HG03139 (cell line): Measurements from ENCODE around the gene YDJC.
"Not testable (repeated sequence)": the region's sequence is repeated elsewhere in the genome, so short reads cannot be mapped to it uniquely, and the experiment has no call there.

ENCODE experiments used
- ATAC-seq: cut with Tn5 transposase; IDR thresholded peaks from one replicate; pipeline ENCODE4 v1.9.1; 2021; ENCODE audit not compliant: unreplicated experiment

YDJC gene

GRCh38 chr22:21632931-21633330 is 3.1 kb upstream of the YDJC start:
- ATAC-seq = no peak

DNA sequence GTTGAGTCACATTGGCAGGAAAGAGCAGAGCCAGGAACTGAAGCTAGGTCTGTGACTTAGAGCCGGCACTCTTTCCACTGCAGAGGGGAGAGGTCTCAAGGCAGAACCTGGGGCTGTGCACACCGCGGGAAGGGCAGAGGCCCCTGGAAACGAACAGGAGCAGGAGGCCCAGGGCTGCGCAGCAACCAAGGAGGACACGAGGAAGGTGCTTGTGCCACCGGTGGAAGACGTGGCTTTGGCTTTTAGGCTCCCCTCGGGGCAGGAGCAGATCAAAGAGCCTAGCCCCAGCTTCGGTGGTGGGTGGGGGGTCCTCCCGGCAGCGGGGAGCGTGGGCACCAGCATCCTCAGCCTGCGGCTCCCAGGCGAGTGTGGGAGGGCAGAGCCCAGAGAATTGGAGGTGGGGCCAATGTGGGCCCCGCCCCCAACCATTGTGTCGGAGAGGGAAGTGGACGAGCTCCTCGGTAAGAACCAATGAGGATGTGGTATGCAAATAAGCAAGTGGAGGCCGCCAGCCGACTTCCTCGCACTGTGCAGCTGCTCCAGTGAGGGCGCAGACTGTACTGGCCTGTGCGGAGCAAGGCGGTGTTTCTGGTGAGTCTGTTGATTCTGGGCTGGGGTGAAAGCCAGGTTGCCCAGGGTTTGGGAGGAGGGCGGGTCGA is 2.5 kb upstream of the YDJC start, which contains the start of gene CCDC116:
TSS of gene CCDC116 (plus strand) at position 524 of the 659 bp plus-strand sequence. CDS start 422 bp downstream, outside the sequence.
- no peak for ATAC-seq

- ATAC-seq = no peak
Measured at GRCh38 chr22:21631025-21631424, 1.2 kb upstream of the YDJC start.

GRCh38 chr22:21628386-21629254 is 1.2 kb downstream of the YDJC start:
- no peak for ATAC-seq

- no peak for ATAC-seq
Measured at GRCh38 chr22:21626735-21627469, 2.9 kb downstream of the YDJC start.

GRCh38 chr22:21626073-21626734 is 3.6 kb downstream of the YDJC start:
- ATAC-seq = no peak

DNA sequence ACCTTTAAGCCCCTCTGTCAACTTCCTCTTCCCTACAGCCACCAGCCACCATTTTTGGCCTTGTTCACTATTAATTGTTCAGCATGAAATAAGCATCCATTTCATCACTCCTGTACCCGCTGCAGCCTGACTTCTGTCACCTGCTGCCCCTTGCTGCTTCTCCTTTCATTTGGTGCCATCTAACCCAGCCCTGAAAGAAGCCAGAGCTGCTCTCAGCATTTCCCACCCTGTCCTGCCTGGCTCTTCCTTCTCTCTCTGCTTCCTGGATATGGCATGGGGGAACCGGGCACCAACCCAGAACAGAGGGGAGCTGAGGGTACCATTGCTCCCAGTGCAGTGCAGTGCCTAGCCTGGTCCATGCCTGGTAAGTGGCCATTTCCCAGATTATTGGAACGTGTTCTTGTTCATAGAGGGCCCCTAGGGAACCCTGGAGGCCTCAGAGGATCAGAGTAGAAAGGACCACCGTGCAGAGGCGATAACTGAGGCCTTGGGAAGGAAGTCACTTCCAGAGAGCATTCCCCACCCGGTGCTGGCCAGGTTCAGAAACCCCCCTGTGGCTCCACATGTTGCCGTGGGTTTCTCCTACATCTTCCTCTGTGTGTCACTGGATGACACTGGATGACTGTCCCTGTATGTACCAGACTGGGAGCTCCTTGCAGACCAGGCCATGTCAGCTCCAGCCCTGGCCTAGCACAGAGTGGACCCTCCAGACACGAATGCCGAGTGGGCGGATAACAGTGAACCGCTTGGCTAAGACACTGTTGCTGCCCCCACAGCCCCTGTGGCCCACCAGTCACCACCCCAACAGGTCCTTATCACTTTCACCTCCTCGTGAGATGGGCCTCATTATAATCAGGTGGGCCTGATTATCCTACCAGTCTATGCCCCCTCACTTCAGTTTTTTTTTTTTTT is 4.7 kb downstream of the YDJC start:
- ATAC-seq = no peak

GRCh38 chr22:21624120-21624879 is 5.5 kb downstream of the YDJC start:
- ATAC-seq = no peak

GRCh38 chr22:21623648-21623970 is 6.2 kb downstream of the YDJC start:
- ATAC-seq = no peak

DNA sequence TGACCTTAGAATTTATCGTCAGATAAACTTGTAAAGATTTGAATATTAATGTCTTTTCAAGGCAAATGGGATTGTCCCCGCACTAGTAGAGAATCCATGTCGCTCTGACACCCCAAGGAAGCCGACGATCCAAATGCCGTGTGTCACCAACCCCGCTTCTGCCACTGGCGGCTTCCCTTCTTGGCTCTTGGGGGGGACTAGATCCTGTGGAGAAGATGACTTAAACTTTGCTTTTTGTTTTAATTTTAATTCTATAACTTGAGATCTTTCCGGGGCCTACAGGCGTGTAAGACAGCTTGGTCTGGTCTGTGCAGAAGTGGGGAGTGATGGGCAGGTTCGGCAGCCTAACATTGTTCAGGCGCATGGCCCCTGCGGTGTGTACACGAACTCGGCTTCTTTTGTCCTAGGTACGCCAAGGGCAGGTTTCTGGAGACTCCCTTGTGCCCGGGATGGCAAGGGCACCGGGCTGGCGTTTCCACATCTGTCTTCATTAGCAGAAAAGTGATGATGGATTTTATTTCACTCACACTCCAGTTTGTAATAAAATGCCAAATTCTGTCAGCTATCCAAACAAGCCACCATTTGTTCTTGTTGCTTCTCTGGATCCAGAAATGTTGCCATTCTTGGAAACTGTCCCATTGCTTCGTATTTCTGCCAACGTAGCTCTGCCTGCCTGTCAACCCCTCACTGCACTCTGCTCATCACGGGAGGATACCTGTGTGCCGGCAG is 6.7 kb downstream of the YDJC start:
- no peak for ATAC-seq

GRCh38 chr22:21622011-21622918 is 7.6 kb downstream of the YDJC start:
- no peak for ATAC-seq

- ATAC-seq = no peak
Measured at GRCh38 chr22:21621025-21621424, 8.8 kb downstream of the YDJC start.

DNA sequence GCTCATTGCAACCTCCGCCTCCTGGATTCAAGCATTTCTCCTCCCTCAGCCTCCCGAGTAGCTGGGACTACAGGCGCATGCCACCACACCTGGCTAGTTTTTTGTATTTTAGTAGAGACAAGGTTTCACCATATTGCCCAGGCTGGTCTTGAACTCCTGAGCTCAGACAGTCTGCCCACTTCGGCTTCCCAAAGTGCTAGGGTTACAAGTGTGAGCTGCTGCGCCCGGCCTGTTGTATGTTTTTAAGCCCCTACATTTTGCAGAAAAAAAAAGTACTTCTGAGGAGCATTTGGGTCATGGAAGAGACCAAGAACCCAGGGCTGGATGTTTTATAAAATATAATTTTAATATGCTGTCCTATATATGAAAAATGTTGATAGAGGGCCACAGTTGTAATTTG is 12.5 kb downstream of the YDJC start:
- ATAC-seq = not testable (repeated sequence)

DNA sequence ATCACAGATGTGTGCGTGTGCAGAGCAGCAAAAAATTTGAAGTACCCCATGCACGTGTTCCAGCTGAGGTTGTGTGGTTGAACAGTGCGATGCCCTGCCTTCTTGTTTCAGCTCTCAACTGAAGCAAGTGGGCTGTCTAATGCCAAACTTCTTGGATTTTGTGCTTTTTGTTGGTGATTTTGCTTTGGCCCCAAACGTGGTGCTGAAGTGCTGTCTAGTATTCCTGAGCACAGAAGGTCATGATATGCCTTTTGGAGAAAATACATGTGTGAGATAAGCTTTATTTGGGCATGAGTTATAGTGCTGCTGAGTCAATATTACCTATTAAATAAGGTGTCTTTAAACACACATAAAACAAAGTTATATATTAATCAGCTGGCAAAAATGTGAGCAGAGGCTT is 14.1 kb downstream of the YDJC start:
- ATAC-seq = no peak

- ATAC-seq = no peak
Measured at GRCh38 chr22:21613553-21614233, 16.1 kb downstream of the YDJC start.

DNA sequence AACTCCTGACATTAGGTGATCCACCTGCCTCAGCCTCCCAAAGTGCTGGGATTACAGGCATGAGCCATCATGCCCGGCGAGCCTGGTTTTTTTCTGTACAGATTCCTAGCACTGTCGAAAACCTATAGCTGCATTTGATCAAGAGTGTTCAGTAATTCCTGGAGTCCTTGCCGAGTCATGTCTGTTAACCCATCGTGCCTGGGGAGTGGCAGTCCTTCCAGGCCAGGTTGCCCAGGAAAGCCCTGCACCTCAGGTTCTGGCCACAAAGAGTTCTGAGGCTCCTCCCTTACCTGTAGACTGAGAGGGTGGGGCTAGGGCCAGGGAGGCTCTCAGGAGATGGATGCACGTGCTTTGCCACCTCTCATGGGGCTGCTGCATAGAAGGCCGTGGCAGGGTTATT is 17.0 kb downstream of the YDJC start:
- ATAC-seq = no peak
